HG03280 (cell line): ENCODE measurements around the gene ASXL2.
"Not testable (repeated sequence)": the region's sequence is repeated elsewhere in the genome, so short reads cannot be mapped to it uniquely, and the experiment has no call there.

Source experiments
- ATAC-seq: cut with Tn5 transposase; IDR thresholded peaks from one replicate; pipeline ENCODE4 v1.9.1; 2021; ENCODE audit warnings: mild to moderate bottlenecking, moderate library complexity; ENCODE audit not compliant: unreplicated experiment

ASXL2 gene

GRCh38 chr2:25878361-25879132 lies at the start of gene ASXL2:
Gene ASXL2, minus strand, starts transcription at chr2:25878487. Its CDS starts 265 bp downstream, at chr2:25878222.
- ATAC-seq: peak; percentile 91

GRCh38 chr2:25926984-25927756 lies 48.9 kb upstream of the ASXL2 start:
- ATAC-seq: no peak

- no peak for ATAC-seq
Measured at GRCh38 chr2:25922501-25922900, 44.2 kb upstream of the ASXL2 start.

- no peak for ATAC-seq
Measured at GRCh38 chr2:25920786-25921415, 42.6 kb upstream of the ASXL2 start.

GRCh38 chr2:25920336-25920735 lies 42.0 kb upstream of the ASXL2 start:
- ATAC-seq: no peak

GRCh38 chr2:25917832-25918231 lies 39.5 kb upstream of the ASXL2 start:
- ATAC-seq: no peak

- not testable (repeated sequence) for ATAC-seq
Measured at GRCh38 chr2:25917411-25917810, 39.1 kb upstream of the ASXL2 start.

GRCh38 chr2:25915944-25916772 lies 37.9 kb upstream of the ASXL2 start:
- ATAC-seq: not testable (repeated sequence)

- ATAC-seq: not testable (repeated sequence)
Measured at GRCh38 chr2:25915411-25915810, 37.1 kb upstream of the ASXL2 start.

- not testable (repeated sequence) for ATAC-seq
Measured at GRCh38 chr2:25913696-25913973, 35.3 kb upstream of the ASXL2 start.

GRCh38 chr2:25912851-25913695 lies 34.8 kb upstream of the ASXL2 start:
- no peak for ATAC-seq

GRCh38 chr2:25909574-25909973 lies 31.3 kb upstream of the ASXL2 start:
- ATAC-seq: not testable (repeated sequence)

- ATAC-seq: no peak
Measured at GRCh38 chr2:25905126-25905525, 26.8 kb upstream of the ASXL2 start.

- no peak for ATAC-seq
Measured at GRCh38 chr2:25903216-25903776, 25.0 kb upstream of the ASXL2 start.

- no peak for ATAC-seq
Measured at GRCh38 chr2:25899404-25899970, 21.2 kb upstream of the ASXL2 start.

- no peak for ATAC-seq
Measured at GRCh38 chr2:25897506-25897905, 19.2 kb upstream of the ASXL2 start.

GRCh38 chr2:25896308-25896707 lies 18.0 kb upstream of the ASXL2 start:
- not testable (repeated sequence) for ATAC-seq

GRCh38 chr2:25895610-25896009 lies 17.3 kb upstream of the ASXL2 start:
- no peak for ATAC-seq

- no peak for ATAC-seq
Measured at GRCh38 chr2:25895018-25895417, 16.7 kb upstream of the ASXL2 start.
